Neuron (in vitro differentiated cells): ENCODE results near the gene CAVIN2.

Source experiments
- H2AFZ ChIP-seq: one replicate; pipeline ENCODE4 v1.6.1; 2013; ENCODE audit warnings: low read depth, mild to moderate bottlenecking, inconsistent platforms, low read length, moderate library complexity
- H3K27me3 ChIP-seq: one replicate; pipeline ENCODE4 v1.6.1; 2013; ENCODE audit warnings: low read length; ENCODE audit not compliant: insufficient read depth
- H3K36me3 ChIP-seq: one replicate; pipeline ENCODE4 v1.6.1; 2013; ENCODE audit warnings: low read length; ENCODE audit not compliant: insufficient read depth
- H3K4me1 ChIP-seq: one replicate; pipeline ENCODE4 v1.6.1; 2013; ENCODE audit warnings: low read length; ENCODE audit not compliant: insufficient read depth
- H3K4me3 ChIP-seq: 2 replicates; pipeline ENCODE4 v1.5.1; 2013; ENCODE audit warnings: mild to moderate bottlenecking, low read length, moderate library complexity
- H3K9me3 ChIP-seq: one replicate; pipeline ENCODE4 v1.6.1; 2013; ENCODE audit warnings: low read length

CAVIN2 gene

DNA sequence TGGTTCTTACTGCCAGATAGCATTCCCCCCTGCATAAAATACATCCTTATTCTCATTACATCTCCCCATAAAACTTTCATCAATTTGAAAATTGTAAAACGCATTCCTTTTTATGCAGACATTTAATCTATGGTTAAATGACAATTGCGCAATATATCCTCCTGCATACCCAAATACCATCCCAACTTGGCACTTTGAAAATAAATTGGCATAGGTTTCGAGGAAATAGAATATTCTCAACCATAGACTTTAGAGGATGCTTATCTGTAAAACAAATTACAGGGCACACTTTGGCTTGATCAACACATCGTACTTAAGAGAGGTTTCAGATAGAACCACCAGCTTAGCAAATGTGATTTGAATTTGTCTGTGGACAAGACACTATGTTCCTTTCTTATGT lies 31.0 kb upstream of the CAVIN2 start:
- Histone ChIP-seq H3K4me3 (no peak overlapping the region), H3K9me3 (no peaks in the 10 kb centered on the region), H3K36me3 (no peaks in the 10 kb centered on the region), H3K27me3 (no peaks in the 10 kb centered on the region), H3K4me1 (no peaks in the 10 kb centered on the region), H2AFZ (no peak overlapping the region)

DNA sequence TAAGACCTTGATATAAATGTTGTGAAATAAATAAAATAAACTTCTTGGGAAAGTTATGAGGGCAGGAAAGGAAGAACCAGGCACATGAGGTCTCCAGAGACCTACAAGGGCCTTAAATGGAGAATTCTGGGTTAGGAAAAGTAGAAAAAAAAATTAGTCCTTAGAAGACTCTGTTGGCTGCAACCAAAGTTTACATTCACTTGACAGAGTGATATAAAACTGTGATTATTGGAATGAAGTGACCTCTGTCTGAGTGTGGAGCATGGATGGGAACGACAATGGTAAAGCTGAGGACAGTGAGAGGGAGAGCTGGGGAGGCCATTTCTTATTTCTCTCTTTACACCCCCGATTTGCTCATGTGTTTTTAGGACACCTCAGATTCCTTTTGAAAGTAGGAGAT lies 29.0 kb upstream of the CAVIN2 start:
- no peaks in the 10 kb centered on the region for H3K36me3 ChIP-seq
- H3K4me1 ChIP-seq, result no peaks in the 10 kb centered on the region
- H3K9me3 ChIP-seq, result no peaks in the 10 kb centered on the region
- H3K4me3 ChIP-seq, result no peak overlapping the region
- H3K27me3 ChIP-seq, result no peaks in the 10 kb centered on the region
- no peak overlapping the region for H2AFZ ChIP-seq

DNA sequence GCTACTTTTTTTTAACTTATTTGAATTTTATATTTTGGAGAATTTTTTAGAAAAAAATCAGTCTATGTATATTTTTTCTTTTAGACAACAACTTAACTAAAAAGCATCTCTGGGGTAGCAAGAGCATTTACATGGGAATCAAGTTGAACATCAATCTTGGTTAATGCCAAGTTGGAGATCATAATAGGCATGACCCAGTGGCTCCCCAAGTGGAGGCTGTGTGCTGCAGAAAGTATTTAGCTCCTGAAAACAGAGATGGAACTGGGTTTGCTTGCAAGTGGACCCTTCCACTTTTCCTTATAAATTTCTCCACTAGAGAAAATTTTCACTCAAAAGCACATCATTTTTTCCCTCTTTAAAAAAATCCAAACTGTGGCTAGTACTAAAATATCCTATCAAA lies 23.9 kb upstream of the CAVIN2 start:
- peaks cover 17% of the 10 kb centered on the region for H3K4me1 ChIP-seq
- H3K36me3 ChIP-seq, result no peaks in the 10 kb centered on the region
- no peaks in the 10 kb centered on the region for H3K27me3 ChIP-seq
- no peak overlapping the region for H2AFZ ChIP-seq
- H3K9me3 ChIP-seq, result no peaks in the 10 kb centered on the region
- H3K4me3 ChIP-seq, result no peak overlapping the region

DNA sequence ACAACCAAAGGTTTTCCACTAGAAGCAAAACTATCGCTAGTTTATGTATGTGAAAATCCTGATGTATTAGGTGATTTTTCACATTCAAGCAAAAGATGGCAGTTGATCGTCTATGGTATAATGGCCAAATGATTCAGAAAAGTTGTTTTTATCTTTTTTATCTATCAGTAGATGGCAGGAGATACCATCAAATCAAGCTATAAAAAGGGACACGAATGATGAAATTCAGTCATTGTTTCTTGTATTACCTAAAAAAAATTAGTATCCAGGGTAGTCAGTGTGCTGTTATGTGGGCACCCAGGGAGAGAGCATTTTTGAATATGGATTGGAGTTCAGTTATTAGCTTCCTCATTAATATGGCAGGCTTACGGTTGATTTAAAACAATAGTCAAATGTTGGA lies 22.9 kb upstream of the CAVIN2 start:
- Histone ChIP-seq H3K27me3 (no peaks in the 10 kb centered on the region), H3K4me3 (no peak overlapping the region), H3K4me1 (peaks cover 17% of the 10 kb centered on the region), H3K36me3 (no peaks in the 10 kb centered on the region), H3K9me3 (no peaks in the 10 kb centered on the region), H2AFZ (no peak overlapping the region)

DNA sequence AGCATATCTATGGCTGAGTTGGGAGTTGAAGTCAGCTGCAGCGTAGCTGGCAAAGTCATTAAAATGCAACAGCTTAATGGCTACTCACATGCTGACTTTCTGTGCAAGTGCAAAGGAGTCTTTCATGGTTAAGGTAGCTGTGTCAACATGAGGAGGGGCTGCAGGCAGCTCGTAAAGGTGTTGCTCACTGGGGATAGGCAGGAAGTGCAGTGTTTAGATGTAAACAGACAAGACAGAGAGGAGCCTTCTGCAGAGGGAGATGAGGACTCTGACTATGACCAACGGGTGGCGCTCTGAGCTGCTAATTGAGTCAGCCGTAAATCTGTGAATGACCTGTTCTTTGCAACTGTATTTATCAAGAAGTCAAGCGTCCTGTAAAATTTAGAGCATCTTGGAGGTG lies 22.3 kb upstream of the CAVIN2 start:
- H3K27me3 ChIP-seq, result no peaks in the 10 kb centered on the region
- H3K4me3 ChIP-seq, result no peak overlapping the region
- no peaks in the 10 kb centered on the region for H3K36me3 ChIP-seq
- no peak overlapping the region for H2AFZ ChIP-seq
- peaks cover 17% of the 10 kb centered on the region for H3K4me1 ChIP-seq
- no peaks in the 10 kb centered on the region for H3K9me3 ChIP-seq

DNA sequence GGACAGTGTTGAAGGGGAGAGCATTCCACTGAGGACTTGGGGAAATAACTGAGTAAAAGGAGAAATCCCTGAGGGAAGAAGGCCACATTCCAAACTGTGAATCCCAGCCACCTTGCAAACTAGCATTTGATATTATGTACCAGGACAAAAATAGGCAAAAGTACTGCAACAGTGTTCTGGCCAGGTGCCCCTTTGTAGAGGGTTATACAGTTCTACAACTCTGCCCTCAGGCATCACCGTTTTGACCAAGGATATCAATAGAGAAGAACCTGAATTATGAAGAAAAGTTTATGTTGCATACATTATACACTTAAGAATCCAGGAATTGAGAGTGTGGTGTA lies 20.6 kb upstream of the CAVIN2 start:
- Histone ChIP-seq H3K4me1 (peaks cover 17% of the 10 kb centered on the region), H2AFZ (no peak overlapping the region), H3K9me3 (no peaks in the 10 kb centered on the region), H3K4me3 (no peak overlapping the region), H3K36me3 (no peaks in the 10 kb centered on the region), H3K27me3 (no peaks in the 10 kb centered on the region)

DNA sequence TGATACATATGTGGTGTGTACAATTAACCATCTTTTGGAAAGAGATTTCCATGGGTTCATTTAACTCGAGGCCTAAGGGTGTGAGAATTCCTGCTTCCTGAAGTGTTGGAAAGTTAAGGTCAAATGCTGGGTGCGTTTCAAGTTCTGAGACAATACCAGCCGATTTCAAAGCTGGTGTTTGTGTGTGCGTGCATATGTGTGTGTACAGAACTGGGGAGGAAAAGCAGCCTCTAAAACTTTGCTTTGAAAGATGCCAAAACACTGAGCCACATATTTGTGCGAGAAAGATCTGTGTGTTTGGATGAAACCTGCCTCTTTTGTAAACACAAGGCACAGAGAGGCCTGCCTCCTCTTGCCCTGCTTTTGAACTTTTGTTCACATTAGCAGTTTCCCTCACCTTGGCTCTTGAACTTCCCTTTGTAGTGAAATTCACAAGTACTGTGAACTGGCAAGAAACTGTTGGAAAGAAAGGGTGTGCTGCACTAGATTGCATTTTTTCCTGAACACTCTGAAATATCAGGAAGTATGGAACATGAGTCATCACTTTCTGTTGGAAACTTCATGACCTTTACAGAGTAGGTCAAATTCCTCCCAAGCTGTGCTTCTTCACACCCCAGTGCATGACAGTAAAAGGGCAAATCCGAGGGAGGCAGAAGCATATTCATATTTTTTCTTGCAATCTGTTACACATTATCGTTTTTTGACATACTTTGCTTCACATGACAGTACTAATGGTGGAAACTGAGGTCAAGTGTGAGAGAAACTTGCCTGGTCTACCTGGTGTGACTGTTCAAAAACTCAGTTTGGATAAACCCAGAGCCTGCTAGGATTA lies 20.0 kb upstream of the CAVIN2 start:
- peaks cover 17% of the 10 kb centered on the region for H3K4me1 ChIP-seq
- no peak overlapping the region for H3K4me3 ChIP-seq
- H3K9me3 ChIP-seq, result no peaks in the 10 kb centered on the region
- no peaks in the 10 kb centered on the region for H3K36me3 ChIP-seq
- no peaks in the 10 kb centered on the region for H3K27me3 ChIP-seq
- H2AFZ ChIP-seq, result peak overlapping the region; percentile 74

DNA sequence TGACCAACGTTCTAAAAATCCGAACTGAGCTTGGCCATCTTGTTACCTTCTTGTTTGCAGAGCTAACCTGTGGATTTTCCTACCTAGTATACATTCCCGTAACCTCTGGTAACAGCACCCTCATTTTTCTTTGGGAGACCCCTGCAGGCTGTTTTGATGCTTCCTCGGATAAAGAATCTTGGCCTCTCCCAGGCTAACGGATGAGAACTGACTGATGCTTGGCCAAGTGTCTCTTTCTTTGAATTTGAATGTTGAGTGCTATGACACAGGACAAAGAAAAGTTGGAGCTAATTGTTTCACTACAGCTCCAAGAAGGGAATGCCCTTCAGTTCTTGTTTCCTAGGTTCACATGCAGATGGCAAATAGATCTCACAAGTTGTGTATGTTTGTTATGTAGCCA lies 19.3 kb upstream of the CAVIN2 start:
- Histone ChIP-seq H3K9me3 (no peaks in the 10 kb centered on the region), H3K4me1 (peaks cover 22% of the 10 kb centered on the region), H2AFZ (peak overlapping the region; percentile 74), H3K36me3 (no peaks in the 10 kb centered on the region), H3K4me3 (no peak overlapping the region), H3K27me3 (no peaks in the 10 kb centered on the region)

DNA sequence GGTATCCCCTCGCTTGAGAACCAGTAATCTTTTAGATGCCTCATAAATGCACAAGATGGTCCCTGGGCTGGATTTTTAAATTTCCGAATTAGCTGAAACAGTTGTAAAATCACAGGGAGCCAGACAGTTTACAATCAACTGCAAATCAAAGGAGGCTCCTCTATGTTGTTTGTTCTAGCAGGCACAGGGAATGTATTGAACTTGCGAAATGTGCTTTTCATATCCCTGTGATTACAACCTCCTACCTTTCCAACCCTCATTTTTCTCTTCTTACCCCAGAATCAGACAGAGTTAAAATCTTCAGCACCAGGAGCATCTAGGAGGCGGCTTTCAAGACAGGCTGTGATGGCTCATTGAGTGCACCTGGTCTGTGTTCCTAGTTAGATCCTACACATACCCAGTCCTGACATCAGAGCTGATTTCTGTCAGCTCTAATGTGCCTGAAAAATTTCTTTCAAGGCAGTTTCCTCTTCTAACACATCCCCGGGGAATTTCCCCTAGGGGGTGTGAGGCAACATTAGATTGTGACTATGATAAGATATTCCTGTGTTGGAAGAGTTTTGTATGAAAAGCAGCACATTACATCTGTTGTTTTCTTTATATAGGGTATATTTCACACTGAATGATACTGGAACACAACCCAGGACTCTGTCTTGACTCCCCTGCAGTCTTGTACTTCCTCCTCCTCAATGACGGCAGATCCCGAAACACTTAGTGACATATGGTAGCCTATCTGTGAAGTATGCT lies 17.9 kb upstream of the CAVIN2 start:
- H2AFZ ChIP-seq, result no peak overlapping the region
- H3K27me3 ChIP-seq, result no peaks in the 10 kb centered on the region
- H3K4me3 ChIP-seq, result no peak overlapping the region
- H3K36me3 ChIP-seq, result no peaks in the 10 kb centered on the region
- H3K4me1 ChIP-seq, result peaks cover 25% of the 10 kb centered on the region
- peaks cover 2% of the 10 kb centered on the region for H3K9me3 ChIP-seq

DNA sequence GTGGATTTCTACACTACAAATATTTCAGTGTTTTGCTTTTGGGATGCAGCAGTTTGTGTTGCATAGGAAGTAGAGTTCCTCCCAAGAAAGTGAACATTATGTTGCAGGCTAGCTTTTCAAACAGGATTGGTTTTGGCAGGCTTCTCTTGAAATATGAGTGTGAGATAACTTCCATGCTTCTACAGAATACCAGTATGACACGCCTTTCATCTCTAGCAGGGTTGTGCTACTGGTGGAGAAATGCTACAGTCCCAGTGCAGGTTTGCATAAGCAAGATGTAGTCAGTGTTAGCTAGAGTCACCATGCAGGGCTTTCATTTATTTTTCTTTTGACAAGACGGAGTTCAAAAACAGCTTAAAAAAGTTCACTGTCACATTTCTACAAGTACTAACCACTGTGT lies 17.1 kb upstream of the CAVIN2 start:
- Histone ChIP-seq H3K4me3 (no peak overlapping the region), H3K9me3 (peaks cover 2% of the 10 kb centered on the region), H3K4me1 (peaks cover 25% of the 10 kb centered on the region), H2AFZ (no peak overlapping the region), H3K36me3 (no peaks in the 10 kb centered on the region), H3K27me3 (no peaks in the 10 kb centered on the region)

DNA sequence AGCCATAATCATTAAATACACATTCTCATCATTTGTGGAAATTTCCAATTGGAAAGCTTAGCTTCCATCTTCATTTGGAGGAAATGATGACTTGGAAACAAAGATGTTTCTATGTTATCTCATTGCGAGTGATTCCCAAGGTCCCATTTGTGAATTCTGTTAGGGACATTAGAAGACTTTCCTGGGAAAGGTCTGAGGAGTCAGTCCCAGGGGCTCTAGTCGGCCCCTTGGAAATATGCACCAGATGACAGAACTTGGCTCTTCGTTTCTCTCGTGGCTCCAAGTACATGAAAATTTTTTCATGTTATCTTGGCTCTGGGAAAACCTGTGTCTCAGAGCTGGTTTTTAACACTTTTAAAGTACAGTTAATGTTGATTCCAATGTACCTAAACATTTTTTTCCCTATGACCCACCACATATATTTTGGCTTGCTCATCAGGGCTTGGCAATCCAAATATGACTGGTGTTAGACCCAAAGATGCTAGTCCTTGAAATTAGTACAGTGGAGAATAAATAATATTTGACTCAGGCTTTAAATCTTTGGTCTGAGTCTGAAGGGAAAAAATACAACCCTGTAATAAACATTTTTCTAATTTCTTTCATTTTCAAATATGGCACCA lies 15.4 kb upstream of the CAVIN2 start:
- peaks cover 2% of the 10 kb centered on the region for H3K9me3 ChIP-seq
- no peaks in the 10 kb centered on the region for H3K27me3 ChIP-seq
- no peak overlapping the region for H2AFZ ChIP-seq
- peaks cover 21% of the 10 kb centered on the region for H3K4me1 ChIP-seq
- H3K36me3 ChIP-seq, result no peaks in the 10 kb centered on the region
- no peak overlapping the region for H3K4me3 ChIP-seq

DNA sequence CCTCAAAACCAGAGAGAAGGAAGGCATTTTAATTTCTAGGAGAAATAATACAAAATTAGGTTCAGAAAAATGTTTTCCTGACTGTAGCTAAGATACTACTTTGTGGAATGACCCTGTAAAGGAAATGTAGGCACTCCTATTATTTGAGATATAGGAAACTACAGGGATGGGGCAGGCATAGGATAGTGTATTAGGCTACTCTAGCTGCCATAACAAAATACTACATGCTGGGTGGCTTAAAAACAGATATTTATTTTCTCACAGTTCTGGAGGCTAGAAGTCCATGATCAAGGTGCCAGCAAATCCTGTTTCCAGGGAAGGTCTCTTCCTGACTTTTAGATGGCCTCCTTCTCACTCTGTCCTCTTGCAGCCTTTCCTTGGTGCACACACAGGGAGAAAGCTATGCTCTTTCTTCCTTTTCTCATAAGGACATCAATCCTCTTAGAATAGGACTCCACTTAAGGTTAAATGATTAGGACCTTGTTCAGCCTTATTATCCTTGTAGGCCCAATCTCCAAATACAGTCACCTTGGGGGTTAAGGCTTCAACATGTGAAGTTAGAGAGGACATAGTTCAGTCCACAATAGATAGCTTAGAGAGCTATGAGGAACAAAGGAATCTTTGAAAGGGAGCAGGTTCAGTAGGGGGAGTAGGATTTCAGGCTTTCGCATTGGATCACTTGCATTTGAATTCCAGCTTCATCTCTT lies 14.0 kb upstream of the CAVIN2 start:
- peaks cover 7% of the 10 kb centered on the region for H3K4me1 ChIP-seq
- H3K36me3 ChIP-seq, result no peaks in the 10 kb centered on the region
- no peaks in the 10 kb centered on the region for H3K27me3 ChIP-seq
- H3K4me3 ChIP-seq, result no peak overlapping the region
- H2AFZ ChIP-seq, result peak overlapping the region; percentile 26
- H3K9me3 ChIP-seq, result peaks cover 2% of the 10 kb centered on the region

DNA sequence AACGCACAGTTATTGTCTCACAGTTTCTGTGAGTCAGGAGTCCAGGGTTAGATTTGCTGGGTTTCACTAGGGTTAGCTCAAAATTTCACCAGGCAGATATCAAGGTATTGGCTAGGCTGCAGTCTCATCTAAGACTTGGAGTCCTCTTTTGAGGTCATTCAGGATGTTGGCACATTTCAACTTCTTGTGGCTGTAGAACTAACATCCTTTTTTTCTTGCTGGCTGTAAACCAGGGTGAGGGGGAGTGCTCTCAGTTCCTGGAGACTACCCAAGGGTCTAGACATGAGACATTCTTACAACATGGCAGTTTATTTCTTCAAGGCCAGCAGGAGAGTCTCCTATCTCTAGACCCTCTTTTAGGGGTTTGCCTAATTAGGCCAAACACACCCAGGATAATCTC lies 12.8 kb upstream of the CAVIN2 start:
- H3K36me3 ChIP-seq, result no peaks in the 10 kb centered on the region
- H3K9me3 ChIP-seq, result peaks cover 2% of the 10 kb centered on the region
- H2AFZ ChIP-seq, result no peak overlapping the region
- H3K4me1 ChIP-seq, result peaks cover 7% of the 10 kb centered on the region
- H3K27me3 ChIP-seq, result no peaks in the 10 kb centered on the region
- no peak overlapping the region for H3K4me3 ChIP-seq
